PC-3 (cell line): ENCODE measurements around the gene RNF217. TPM values are rescaled to one million over a fixed set of nuclear protein-coding genes. Genes with fewer than 3 reads are reported as not detected.

Experiments used
- ATAC-seq: fragments of 200-7000 bp; cut with Tn5 transposase; 2 replicates; pipeline ENCODE4 v1.9.1; 2020; ENCODE audit warnings: mild to moderate bottlenecking, moderate library complexity
- BruUV-seq: library from RNA; stranded (reverse); fragments of 400-500 nt; replicated peaks from 2 replicates; lab custom pipeline; 2021; lab: Mats Ljungman, UMichigan
- CTCF ChIA-PET: fragments of 300-600 bp; sonication (Branson Sonifier 250); formaldehyde crosslinking; loops from one replicate; lab custom pipeline; 2022; ENCODE audit warnings: antibody characterized with exemption; lab: Charles Lee
- POLR2A ChIA-PET: fragments of 300-600 bp; sonication (Branson Sonifier 250); formaldehyde crosslinking; loops from one replicate; lab custom pipeline; 2022; ENCODE audit warnings: antibody characterized with exemption; ENCODE audit not compliant: unreplicated experiment; lab: Charles Lee
- DNase-seq: peaks from one replicate; pipeline ENCODE4 v3.0.0-alpha.2; 2015
- H2AFZ ChIP-seq: fragments of 300-600 bp; sonication (generic); 2 replicates; pipeline ENCODE4 v1.6.0; 2016; ENCODE audit warnings: antibody characterized with exemption, low read length
- H3F3A ChIP-seq: fragments of 300-600 bp; sonication (generic); one replicate; pipeline ENCODE4 v1.6.0; 2017; ENCODE audit warnings: antibody characterized with exemption, low read length, control low read depth, mild to moderate bottlenecking; ENCODE audit not compliant: unreplicated experiment
- H3K27ac ChIP-seq: fragments of 300-600 bp; sonication (generic); 2 replicates; pipeline ENCODE4 v1.5.1; 2016; ENCODE audit warnings: mild to moderate bottlenecking, low read length
- H3K27me3 ChIP-seq: fragments of 300-600 bp; sonication (generic); 2 replicates; pipeline ENCODE4 v1.6.1; 2016; ENCODE audit warnings: low read length, mixed read lengths
- H3K36me3 ChIP-seq: fragments of 300-600 bp; sonication (generic); 2 replicates; pipeline ENCODE4 v1.6.1; 2016; ENCODE audit warnings: low read depth, mixed run types, low read length, mixed read lengths
- H3K4me1 ChIP-seq: fragments of 300-600 bp; sonication (generic); 2 replicates; pipeline ENCODE4 v1.5.1; 2016; ENCODE audit warnings: low read length; ENCODE audit not compliant: insufficient read depth
- H3K4me2 ChIP-seq: fragments of 300-600 bp; sonication (generic); 2 replicates; pipeline ENCODE4 v1.6.0; 2016; ENCODE audit warnings: low read length
- H3K4me3 ChIP-seq: fragments of 300-600 bp; sonication (generic); 2 replicates; pipeline ENCODE4 v1.5.1; 2016; ENCODE audit warnings: mild to moderate bottlenecking, low read length, mixed read lengths
- H3K79me2 ChIP-seq: fragments of 300-600 bp; sonication (generic); 2 replicates; pipeline ENCODE4 v1.6.1; 2017; ENCODE audit warnings: low read length, mixed read lengths
- H3K9ac ChIP-seq: fragments of 300-600 bp; sonication (generic); 2 replicates; pipeline ENCODE4 v1.6.0; 2016; ENCODE audit warnings: mild to moderate bottlenecking, low read length
- H3K9me2 ChIP-seq: fragments of 300-600 bp; sonication (generic); replicated peaks from 2 replicates; pipeline ENCODE4 v1.6.1; 2016; ENCODE audit warnings: mixed run types, low read length, mixed read lengths
- H3K9me3 ChIP-seq: fragments of 300-600 bp; sonication (generic); 2 replicates; pipeline ENCODE4 v1.6.1; 2016; ENCODE audit warnings: low read length, mixed read lengths
- H4K20me1 ChIP-seq: fragments of 300-600 bp; sonication (generic); 2 replicates; pipeline ENCODE4 v1.6.1; 2016; ENCODE audit warnings: low read length, mixed read lengths
- EZH2 ChIP-seq: fragments of 300-600 bp; sonication (generic); IDR thresholded peaks from one replicate; pipeline ENCODE4 v1.6.1; 2017; ENCODE audit warnings: antibody characterized with exemption, mild to moderate bottlenecking, low read length; ENCODE audit not compliant: unreplicated experiment
- EZH2phosphoT487 ChIP-seq: fragments of 300-600 bp; sonication (generic); IDR thresholded peaks from 2 replicates; pipeline ENCODE4 v1.6.1; 2018; ENCODE audit warnings: mild to moderate bottlenecking, antibody characterized with exemption, low read length, borderline replicate concordance
- intact Hi-C: fragments of 100-400 bp; cut with micrococcal nuclease; formaldehyde crosslinking; loops from 2 replicates; pipeline ENCODE4 v1.9.0; 2023
- total RNA-seq: library from RNA; depleted of rRNA; stranded (reverse); fragments of >200 nt; gene quantifications from 2 replicates; pipeline ENCODE4 v1.2.3, GENCODE V29; 2014
- TF ChIP-seq, protein P1 (sequence below): fragments of 300-600 bp; sonication (generic); conservative IDR thresholded peaks from 2 replicates; pipeline ENCODE4 v1.5.1; 2017; ENCODE audit warnings: antibody characterized with exemption, low read depth, mild to moderate bottlenecking, low read length

Gene RNF217
- total RNA-seq, 1 experiment from 2014 or later, result 7.7 TPM

DNA sequence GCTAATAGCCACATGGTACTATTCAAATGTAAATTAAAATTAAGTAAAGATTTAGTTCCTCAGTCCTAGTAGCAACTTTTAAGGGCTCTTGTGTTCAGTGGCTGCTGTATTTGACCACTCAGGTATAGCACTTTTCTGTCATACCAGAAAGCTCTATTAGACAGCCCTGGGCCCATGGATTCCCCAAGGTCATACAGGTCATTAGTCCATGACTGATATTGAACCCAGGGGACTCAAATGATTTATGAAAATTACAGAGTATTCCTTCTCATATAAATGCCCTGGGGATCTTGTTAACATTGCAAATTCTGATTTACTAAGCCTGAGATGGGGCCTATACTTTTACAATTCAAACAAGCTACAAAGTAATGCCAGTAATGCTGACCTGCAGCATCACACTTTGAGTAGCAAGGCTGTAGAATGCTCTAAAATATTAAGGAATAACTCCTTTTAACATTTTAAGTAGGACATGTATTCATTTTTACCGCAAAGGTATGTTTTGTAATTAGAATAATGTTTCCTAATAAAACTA, 29.6 kb downstream of the RNF217 start:
- intact Hi-C loops, result no loop called here
- no peak overlapping the region for H3K9ac ChIP-seq
- no peak overlapping the region for H3K27ac ChIP-seq
- H3K4me3 ChIP-seq, result no peak overlapping the region
- H3K79me2 ChIP-seq, result 0 out of 2 replicates have a peak, but pooled peaks cover 5% of the 10 kb centered on the region
- no peaks in the 10 kb centered on the region for H4K20me1 ChIP-seq
- H3K36me3 ChIP-seq, result no peaks in the 10 kb centered on the region
- H3K4me1 ChIP-seq, result peaks cover 29% of the 10 kb centered on the region
- no peaks in the 10 kb centered on the region for H3K27me3 ChIP-seq
- H2AFZ ChIP-seq, result no peak overlapping the region
- no peak for TF ChIP-seq EZH2phosphoT487
- no peak for TF ChIP-seq EZH2
- TF ChIP-seq, protein P1, sequence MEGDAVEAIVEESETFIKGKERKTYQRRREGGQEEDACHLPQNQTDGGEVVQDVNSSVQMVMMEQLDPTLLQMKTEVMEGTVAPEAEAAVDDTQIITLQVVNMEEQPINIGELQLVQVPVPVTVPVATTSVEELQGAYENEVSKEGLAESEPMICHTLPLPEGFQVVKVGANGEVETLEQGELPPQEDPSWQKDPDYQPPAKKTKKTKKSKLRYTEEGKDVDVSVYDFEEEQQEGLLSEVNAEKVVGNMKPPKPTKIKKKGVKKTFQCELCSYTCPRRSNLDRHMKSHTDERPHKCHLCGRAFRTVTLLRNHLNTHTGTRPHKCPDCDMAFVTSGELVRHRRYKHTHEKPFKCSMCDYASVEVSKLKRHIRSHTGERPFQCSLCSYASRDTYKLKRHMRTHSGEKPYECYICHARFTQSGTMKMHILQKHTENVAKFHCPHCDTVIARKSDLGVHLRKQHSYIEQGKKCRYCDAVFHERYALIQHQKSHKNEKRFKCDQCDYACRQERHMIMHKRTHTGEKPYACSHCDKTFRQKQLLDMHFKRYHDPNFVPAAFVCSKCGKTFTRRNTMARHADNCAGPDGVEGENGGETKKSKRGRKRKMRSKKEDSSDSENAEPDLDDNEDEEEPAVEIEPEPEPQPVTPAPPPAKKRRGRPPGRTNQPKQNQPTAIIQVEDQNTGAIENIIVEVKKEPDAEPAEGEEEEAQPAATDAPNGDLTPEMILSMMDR, result no peak
- no peak overlapping the region for H3K4me2 ChIP-seq
- no peaks in the 10 kb centered on the region for H3K9me3 ChIP-seq
- no peak for ATAC-seq
- no peaks in the 10 kb centered on the region for H3K9me2 ChIP-seq
- DNase-seq, result no peak
- BruUV-seq, result no TSS peak
- ChIA-PET POLR2A (no interaction called here), CTCF (no interaction called here)
- no peaks in the 10 kb centered on the region for H3F3A ChIP-seq

DNA sequence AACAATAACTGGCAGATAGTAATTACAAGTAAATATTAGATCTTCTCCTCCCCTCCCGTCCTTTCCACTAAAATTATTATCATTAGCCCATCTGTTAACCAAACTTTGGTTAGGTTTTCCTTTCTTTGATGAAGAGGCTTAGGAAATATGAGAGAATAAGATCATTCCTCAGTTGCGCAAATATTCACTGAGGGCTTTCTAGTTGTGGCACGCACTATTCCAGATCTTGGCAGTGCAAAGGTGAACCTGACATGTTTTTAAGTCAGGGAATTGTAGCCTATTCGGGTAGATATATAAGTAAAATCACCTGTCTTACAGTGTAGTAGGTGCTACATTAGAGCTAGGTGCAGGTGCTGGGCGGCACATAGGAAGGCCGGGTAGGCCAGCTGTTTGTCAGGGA, 31.1 kb downstream of the RNF217 start:
- Histone ChIP-seq H3K9me3 (no peaks in the 10 kb centered on the region), H2AFZ (no peak overlapping the region), H3K9ac (no peak overlapping the region), H3K27me3 (no peaks in the 10 kb centered on the region), H3K9me2 (no peaks in the 10 kb centered on the region), H3K36me3 (no peaks in the 10 kb centered on the region), H3K4me3 (no peak overlapping the region), H4K20me1 (no peaks in the 10 kb centered on the region), H3F3A (no peaks in the 10 kb centered on the region), H3K79me2 (no peaks in the 10 kb centered on the region), H3K4me1 (peaks cover 29% of the 10 kb centered on the region), H3K4me2 (no peak overlapping the region), H3K27ac (no peak overlapping the region)
- no peak for TF ChIP-seq EZH2
- no peak for TF ChIP-seq EZH2phosphoT487
- TF ChIP-seq, protein P1, result no peak
- POLR2A ChIA-PET, result no interaction called here
- intact Hi-C loops, result no loop called here
- CTCF ChIA-PET, result no interaction called here
- DNase-seq (peak; percentile 6), ATAC-seq (peak; percentile 9; the same call in 1 of the 2 replicates)
- no TSS peak for BruUV-seq

GRCh38 chr6:124994648-124995047, 32.4 kb downstream of the RNF217 start:
- no peak for DNase-seq
- Histone ChIP-seq H3K36me3 (no peaks in the 10 kb centered on the region), H4K20me1 (no peaks in the 10 kb centered on the region), H3K4me3 (no peak overlapping the region), H3K27me3 (no peaks in the 10 kb centered on the region), H3K4me1 (peaks cover 39% of the 10 kb centered on the region), H3K9me2 (no peaks in the 10 kb centered on the region), H3K79me2 (no peaks in the 10 kb centered on the region), H3K9ac (no peak overlapping the region), H3K9me3 (no peaks in the 10 kb centered on the region), H3F3A (no peaks in the 10 kb centered on the region), H3K4me2 (peak overlapping the region; percentile 17; the same call in 1 of the 2 replicates), H2AFZ (no peak overlapping the region), H3K27ac (no peak overlapping the region)
- BruUV-seq, result no TSS peak
- intact Hi-C loops, result loop anchor here (1.0 kb wide), 1 partner anchor 31 kb away; no protein-coding TSS in a partner anchor
- ATAC-seq, result peak; percentile 35
- no peak for TF ChIP-seq EZH2
- TF ChIP-seq EZH2phosphoT487, result no peak
- TF ChIP-seq, protein P1, result no peak
- POLR2A ChIA-PET, result no interaction called here
- CTCF ChIA-PET, result no interaction called here
